WTC11 (cell line): ENCODE results near the gene SDF4. TPM values are rescaled to one million over a fixed set of nuclear protein-coding genes. Genes with fewer than 3 reads are reported as not detected.

Experiments used
- ATAC-seq: fragments of 200-7000 bp; cut with Tn5 transposase; 2 replicates; pipeline ENCODE4 v1.10.0; 2021; ENCODE audit warnings: mild to moderate bottlenecking, moderate library complexity
- CTCF ChIA-PET: fragments of 300-600 bp; sonication (Branson Sonifier 250); formaldehyde crosslinking; loops from one replicate; lab custom pipeline; 2021; ENCODE audit warnings: antibody characterized with exemption; lab: Charles Lee
- POLR2A ChIA-PET: fragments of 350-600 bp; sonication (Branson Sonifier 250); formaldehyde crosslinking; loops from one replicate; lab custom pipeline; 2021; ENCODE audit warnings: antibody characterized with exemption; lab: Charles Lee
- DNase-seq: peaks from one replicate; pipeline ENCODE4 v3.0.0; 2021; ENCODE audit warnings: low spot score
- H3K27ac Mint-ChIP-seq: 2 replicates; pipeline ENCODE4 v1.8.0; 2021; ENCODE audit warnings: mixed read lengths
- H3K27me3 Mint-ChIP-seq: 2 replicates; pipeline ENCODE4 v1.8.0; 2021; ENCODE audit warnings: low read depth, mild to moderate bottlenecking, moderate library complexity, mixed read lengths
- H3K36me3 Mint-ChIP-seq: 2 replicates; pipeline ENCODE4 v1.8.0; 2021; ENCODE audit warnings: mixed read lengths
- H3K4me1 Mint-ChIP-seq: 2 replicates; pipeline ENCODE4 v1.8.0; 2022; ENCODE audit warnings: mixed read lengths
- H3K4me3 Mint-ChIP-seq: 2 replicates; pipeline ENCODE4 v1.8.0; 2021; ENCODE audit warnings: mild to moderate bottlenecking, moderate library complexity, mixed read lengths
- H3K9me3 Mint-ChIP-seq: 2 replicates; pipeline ENCODE4 v1.8.0; 2021; ENCODE audit warnings: mixed read lengths
- CBFB ChIP-seq: sonication (generic); formaldehyde crosslinking; IDR thresholded peaks from 2 replicates; pipeline ENCODE4 v1.8.1; 2022; ENCODE audit warnings: mild to moderate bottlenecking, low read depth, missing genetic modification reagents
- GABPB1 ChIP-seq: sonication (generic); formaldehyde crosslinking; IDR thresholded peaks from 2 replicates; pipeline ENCODE4 v1.8.1; 2023; ENCODE audit warnings: mild to moderate bottlenecking, missing genetic modification reagents
- JUN ChIP-seq: sonication (generic); formaldehyde crosslinking; IDR thresholded peaks from 2 replicates; pipeline ENCODE4 v1.8.0; 2023; ENCODE audit warnings: mild to moderate bottlenecking, missing genetic modification reagents
- KAT7 ChIP-seq: sonication (generic); formaldehyde crosslinking; IDR thresholded peaks from 2 replicates; pipeline ENCODE4 v1.8.1; 2023; ENCODE audit warnings: missing genetic modification reagents, mild to moderate bottlenecking, borderline replicate concordance
- MYBL2 ChIP-seq: sonication (generic); formaldehyde crosslinking; IDR thresholded peaks from 2 replicates; pipeline ENCODE4 v1.8.1; 2023; ENCODE audit warnings: mild to moderate bottlenecking, moderate library complexity, missing genetic modification reagents
- NFE2L1 ChIP-seq: sonication (generic); formaldehyde crosslinking; IDR thresholded peaks from 2 replicates; pipeline ENCODE4 v1.8.1; 2023; ENCODE audit warnings: missing genetic modification reagents
- NFYB ChIP-seq: sonication (generic); formaldehyde crosslinking; conservative IDR thresholded peaks from 2 replicates; pipeline ENCODE4 v1.8.0; 2022; ENCODE audit warnings: low read depth, missing genetic modification reagents
- NR1H2 ChIP-seq: sonication (generic); formaldehyde crosslinking; IDR thresholded peaks from 2 replicates; pipeline ENCODE4 v1.9.0; 2021; ENCODE audit warnings: mild to moderate bottlenecking, moderate library complexity, missing genetic modification reagents
- NR3C1 ChIP-seq: sonication (generic); formaldehyde crosslinking; conservative IDR thresholded peaks from 2 replicates; pipeline ENCODE4 v1.8.1; 2023; ENCODE audit warnings: low read depth, mild to moderate bottlenecking, missing genetic modification reagents
- SMAD3 ChIP-seq: sonication (generic); formaldehyde crosslinking; IDR thresholded peaks from 2 replicates; pipeline ENCODE4 v1.8.0; 2022; ENCODE audit warnings: missing genetic modification reagents, mild to moderate bottlenecking, borderline replicate concordance
- SMAD4 ChIP-seq: sonication (generic); formaldehyde crosslinking; IDR thresholded peaks from 2 replicates; pipeline ENCODE4 v1.8.0; 2022; ENCODE audit warnings: mild to moderate bottlenecking, missing genetic modification reagents
- SOX15 ChIP-seq: fragments of 250-450 bp; sonication (Bioruptor Pico); IDR thresholded peaks from 2 replicates; pipeline ENCODE4 v1.9.0; 2021; ENCODE audit warnings: mild to moderate bottlenecking
- TCF7 ChIP-seq: sonication (generic); formaldehyde crosslinking; IDR thresholded peaks from 2 replicates; pipeline ENCODE4 v1.8.0; 2022; ENCODE audit warnings: mild to moderate bottlenecking, low read depth, missing genetic modification reagents, moderate library complexity
- TEAD1 ChIP-seq: sonication (generic); formaldehyde crosslinking; IDR thresholded peaks from 2 replicates; pipeline ENCODE4 v1.8.0; 2022; ENCODE audit warnings: mild to moderate bottlenecking, missing genetic modification reagents
- TEAD4 ChIP-seq: sonication (generic); formaldehyde crosslinking; IDR thresholded peaks from 2 replicates; pipeline ENCODE4 v1.8.0; 2022; ENCODE audit warnings: mild to moderate bottlenecking, missing genetic modification reagents
- TP53 ChIP-seq: sonication (generic); formaldehyde crosslinking; IDR thresholded peaks from 2 replicates; pipeline ENCODE4 v1.8.1; 2023; ENCODE audit warnings: mild to moderate bottlenecking, missing genetic modification reagents
- ZBTB21 ChIP-seq: sonication (generic); formaldehyde crosslinking; IDR thresholded peaks from 2 replicates; pipeline ENCODE4 v1.8.1; 2023; ENCODE audit warnings: mild to moderate bottlenecking, missing genetic modification reagents, borderline replicate concordance
- ZNF138 ChIP-seq: sonication (generic); formaldehyde crosslinking; conservative IDR thresholded peaks from 2 replicates; pipeline ENCODE4 v1.8.1; 2022; ENCODE audit warnings: mild to moderate bottlenecking, moderate library complexity, missing genetic modification reagents
- ZNF396 ChIP-seq: fragments of 250-450 bp; sonication (Bioruptor Pico); IDR thresholded peaks from 2 replicates; pipeline ENCODE4 v1.8.0; 2021; ENCODE audit warnings: mild to moderate bottlenecking, moderate library complexity, borderline replicate concordance
- ZNF416 ChIP-seq: fragments of 250-450 bp; sonication (Bioruptor Pico); IDR thresholded peaks from 2 replicates; pipeline ENCODE4 v1.9.0; 2021; ENCODE audit warnings: mild to moderate bottlenecking, inconsistent platforms
- total RNA-seq: library from RNA; stranded (reverse); gene quantifications from 3 replicates; pipeline ENCODE4 v1.2.3, GENCODE V29; 2021
- TF ChIP-seq, protein P1 (sequence below): sonication (generic); formaldehyde crosslinking; IDR thresholded peaks from 2 replicates; pipeline ENCODE4 v1.8.1; 2022; ENCODE audit warnings: mild to moderate bottlenecking, moderate library complexity, missing genetic modification reagents
- TF ChIP-seq, protein P2 (sequence below): fragments of 250-450 bp; sonication (Bioruptor Pico); IDR thresholded peaks from 2 replicates; pipeline ENCODE4 v1.8.0; 2021; ENCODE audit warnings: mild to moderate bottlenecking
- TF ChIP-seq, protein P3 (sequence below): fragments of 250-450 bp; sonication (Bioruptor Pico); IDR thresholded peaks from 2 replicates; pipeline ENCODE4 v2.1.2; 2022; ENCODE audit warnings: mild to moderate bottlenecking, moderate library complexity
- TF ChIP-seq, protein P4 (sequence below): sonication (generic); formaldehyde crosslinking; IDR thresholded peaks from 2 replicates; pipeline ENCODE4 v1.8.1; 2023; ENCODE audit warnings: mild to moderate bottlenecking, missing genetic modification reagents, moderate library complexity
- TF ChIP-seq, protein P5 (sequence below): sonication (generic); formaldehyde crosslinking; IDR thresholded peaks from 2 replicates; pipeline ENCODE4 v1.8.1; 2022; ENCODE audit warnings: low read depth, mild to moderate bottlenecking, moderate library complexity, missing genetic modification reagents, borderline replicate concordance
- TF ChIP-seq, protein P6 (sequence below): sonication (generic); formaldehyde crosslinking; IDR thresholded peaks from 2 replicates; pipeline ENCODE4 v1.8.1; 2023; ENCODE audit warnings: mild to moderate bottlenecking, moderate library complexity, missing genetic modification reagents

Gene SDF4
- total RNA-seq, 1 experiment from 2014 or later: 101 TPM

DNA sequence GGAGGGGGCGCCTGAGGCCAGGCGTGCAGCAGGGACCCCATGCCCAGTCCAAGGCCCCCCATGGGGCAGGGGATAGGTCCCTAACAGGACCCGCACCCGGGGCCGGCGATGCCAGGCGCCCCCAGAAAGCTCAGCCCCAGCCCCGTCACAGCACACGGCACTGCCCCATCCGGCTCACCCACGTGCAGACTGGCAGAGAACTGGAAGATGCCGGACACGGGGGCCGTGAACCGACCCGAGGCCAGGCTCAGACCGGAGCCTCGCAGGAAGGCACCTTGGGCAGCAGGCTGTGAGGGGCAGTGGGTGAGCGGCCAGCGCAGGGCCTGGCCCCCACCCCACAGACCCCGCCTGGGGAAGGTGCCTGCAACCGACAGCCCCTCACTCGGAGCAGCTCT lies 11.5 kb upstream of the SDF4 start (continued):
- TF ChIP-seq, protein P1, sequence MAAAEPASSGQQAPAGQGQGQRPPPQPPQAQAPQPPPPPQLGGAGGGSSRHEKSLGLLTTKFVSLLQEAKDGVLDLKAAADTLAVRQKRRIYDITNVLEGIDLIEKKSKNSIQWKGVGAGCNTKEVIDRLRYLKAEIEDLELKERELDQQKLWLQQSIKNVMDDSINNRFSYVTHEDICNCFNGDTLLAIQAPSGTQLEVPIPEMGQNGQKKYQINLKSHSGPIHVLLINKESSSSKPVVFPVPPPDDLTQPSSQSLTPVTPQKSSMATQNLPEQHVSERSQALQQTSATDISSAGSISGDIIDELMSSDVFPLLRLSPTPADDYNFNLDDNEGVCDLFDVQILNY: no peak
- no peak for TF ChIP-seq SMAD3 (CRISPR knock-in tag)
- no peak for TF ChIP-seq NFYB (CRISPR knock-in tag)
- TF ChIP-seq NR1H2: no peak
- no peak for TF ChIP-seq MYBL2 (CRISPR knock-in tag)
- TF ChIP-seq ZBTB21 (CRISPR knock-in tag): no peak
- no peak for TF ChIP-seq TCF7 (CRISPR knock-in tag)
- no peak for TF ChIP-seq NR3C1 (CRISPR knock-in tag)
- TF ChIP-seq ZNF396: no peak
- TF ChIP-seq SMAD4 (CRISPR knock-in tag): no peak

DNA sequence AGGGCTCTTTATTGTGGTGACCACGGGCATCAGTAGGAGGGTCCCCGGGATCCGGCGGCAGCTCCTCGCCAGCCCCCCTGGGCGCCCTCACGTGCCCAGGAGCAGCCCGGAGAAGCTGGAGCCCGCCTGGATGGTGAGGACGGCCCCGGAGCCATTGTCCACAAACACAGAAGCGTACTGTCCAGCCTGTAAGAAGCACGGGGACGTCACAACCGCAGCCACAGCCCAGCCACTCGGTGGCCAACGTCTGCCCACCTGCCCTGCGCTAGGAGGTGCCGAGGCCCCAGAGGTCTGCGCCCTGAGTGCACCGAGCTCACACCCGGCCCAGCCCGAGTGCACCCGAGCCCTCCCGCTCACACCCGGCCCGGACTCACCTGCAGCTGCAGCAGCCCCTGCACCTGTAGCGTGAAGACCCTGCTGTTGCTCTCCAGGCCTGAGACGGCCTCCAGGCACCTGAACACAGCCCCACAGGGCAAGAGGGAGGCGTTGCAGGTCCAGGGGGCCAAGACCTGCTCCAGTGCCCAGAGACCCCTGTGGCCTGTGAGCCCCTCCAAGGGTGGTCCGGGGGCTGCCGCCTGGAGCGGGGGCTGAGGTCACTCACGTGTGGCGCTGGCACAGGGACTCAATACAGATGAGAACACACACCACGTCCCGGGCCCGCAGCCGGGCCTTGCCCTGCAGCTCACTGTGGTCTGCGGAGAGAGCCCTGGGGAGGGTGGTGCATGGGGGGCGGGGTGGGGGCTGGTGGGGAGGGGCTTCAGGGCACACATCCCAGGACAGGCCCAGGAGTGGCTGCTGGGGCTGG lies 10.9 kb upstream of the SDF4 start:
- TF ChIP-seq, protein P1: no peak
- TF ChIP-seq CBFB (CRISPR knock-in tag): no peak
- TF ChIP-seq, protein P2, sequence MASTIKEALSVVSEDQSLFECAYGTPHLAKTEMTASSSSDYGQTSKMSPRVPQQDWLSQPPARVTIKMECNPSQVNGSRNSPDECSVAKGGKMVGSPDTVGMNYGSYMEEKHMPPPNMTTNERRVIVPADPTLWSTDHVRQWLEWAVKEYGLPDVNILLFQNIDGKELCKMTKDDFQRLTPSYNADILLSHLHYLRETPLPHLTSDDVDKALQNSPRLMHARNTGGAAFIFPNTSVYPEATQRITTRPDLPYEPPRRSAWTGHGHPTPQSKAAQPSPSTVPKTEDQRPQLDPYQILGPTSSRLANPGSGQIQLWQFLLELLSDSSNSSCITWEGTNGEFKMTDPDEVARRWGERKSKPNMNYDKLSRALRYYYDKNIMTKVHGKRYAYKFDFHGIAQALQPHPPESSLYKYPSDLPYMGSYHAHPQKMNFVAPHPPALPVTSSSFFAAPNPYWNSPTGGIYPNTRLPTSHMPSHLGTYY (CRISPR knock-in tag): no peak
- TF ChIP-seq, protein P3, sequence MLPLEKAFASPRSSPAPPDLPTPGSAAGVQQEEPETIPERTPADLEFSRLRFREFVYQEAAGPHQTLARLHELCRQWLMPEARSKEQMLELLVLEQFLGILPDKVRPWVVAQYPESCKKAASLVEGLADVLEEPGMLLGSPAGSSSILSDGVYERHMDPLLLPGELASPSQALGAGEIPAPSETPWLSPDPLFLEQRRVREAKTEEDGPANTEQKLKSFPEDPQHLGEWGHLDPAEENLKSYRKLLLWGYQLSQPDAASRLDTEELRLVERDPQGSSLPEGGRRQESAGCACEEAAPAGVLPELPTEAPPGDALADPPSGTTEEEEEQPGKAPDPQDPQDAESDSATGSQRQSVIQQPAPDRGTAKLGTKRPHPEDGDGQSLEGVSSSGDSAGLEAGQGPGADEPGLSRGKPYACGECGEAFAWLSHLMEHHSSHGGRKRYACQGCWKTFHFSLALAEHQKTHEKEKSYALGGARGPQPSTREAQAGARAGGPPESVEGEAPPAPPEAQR (CRISPR knock-in tag): no peak
- no peak for TF ChIP-seq NFE2L1 (CRISPR knock-in tag)
- no peak for TF ChIP-seq SOX15 (CRISPR knock-in tag)
- TF ChIP-seq ZNF138 (CRISPR knock-in tag): no peak
- no peak for TF ChIP-seq GABPB1 (CRISPR knock-in tag)
- TF ChIP-seq TEAD4 (CRISPR knock-in tag): no peak
- TF ChIP-seq KAT7 (CRISPR knock-in tag): no peak
- TF ChIP-seq SMAD4 (CRISPR knock-in tag): no peak
- Mint-ChIP-seq H3K36me3 (no peaks in the 10 kb centered on the region), H3K9me3 (no peaks in the 10 kb centered on the region), H3K27ac (no peak overlapping the region), H3K4me1 (no peaks in the 10 kb centered on the region), H3K4me3 (no peak overlapping the region), H3K27me3 (no peaks in the 10 kb centered on the region)
- DNase-seq (no peak), ATAC-seq (no peak)
- ChIA-PET CTCF (interaction anchor here (1.1 kb wide), 1 partner anchor 62 kb away, joined by 3 read pairs; no protein-coding TSS in a partner anchor), POLR2A (no interaction called here)

DNA sequence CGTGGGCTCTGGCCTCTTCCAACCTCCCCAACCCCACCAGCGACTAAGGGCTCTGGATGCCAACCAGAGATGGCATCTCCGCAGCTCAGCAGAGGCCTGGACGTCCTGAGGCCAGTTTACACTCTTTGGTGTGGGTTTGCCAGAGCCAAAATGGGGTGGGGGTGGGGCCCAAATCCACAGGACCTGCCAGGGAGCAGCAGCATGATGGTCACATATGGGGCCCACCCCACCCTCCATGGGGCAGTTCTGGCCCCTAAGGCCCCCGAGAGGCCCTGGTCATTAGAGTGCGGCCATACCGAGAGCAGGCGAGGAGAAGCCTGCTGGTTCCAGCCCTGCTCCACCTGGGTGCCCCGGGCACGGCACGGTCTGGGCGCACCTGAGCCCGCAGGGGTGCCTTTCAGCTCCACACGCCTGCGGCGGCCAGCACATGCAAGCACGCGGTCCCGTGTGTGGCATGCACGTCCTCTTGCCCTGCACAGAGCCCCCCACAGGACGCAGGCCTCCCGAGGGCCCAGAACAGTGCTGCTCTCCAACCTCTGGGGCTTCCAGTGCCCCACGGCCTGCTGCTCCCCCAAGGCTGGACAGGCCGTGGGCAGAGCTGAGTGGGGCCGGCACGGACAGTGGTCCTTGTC lies 9.9 kb upstream of the SDF4 start:
- H3K27ac Mint-ChIP-seq: no peak overlapping the region
- H3K9me3 Mint-ChIP-seq: no peaks in the 10 kb centered on the region
- ChIA-PET CTCF (interaction anchor here (1.1 kb wide), 1 partner anchor 63 kb away, joined by 3 read pairs; no protein-coding TSS in a partner anchor), POLR2A (no interaction called here)
- DNase-seq (no peak), ATAC-seq (no peak)
- no peak overlapping the region for H3K4me3 Mint-ChIP-seq
- H3K4me1 Mint-ChIP-seq: no peaks in the 10 kb centered on the region
- no peaks in the 10 kb centered on the region for H3K27me3 Mint-ChIP-seq
- H3K36me3 Mint-ChIP-seq: no peaks in the 10 kb centered on the region
- no peak for TF ChIP-seq ZNF416 (CRISPR knock-in tag)
- TF ChIP-seq NFE2L1 (CRISPR knock-in tag): no peak
- TF ChIP-seq JUN (CRISPR knock-in tag): no peak
- TF ChIP-seq, protein P4, sequence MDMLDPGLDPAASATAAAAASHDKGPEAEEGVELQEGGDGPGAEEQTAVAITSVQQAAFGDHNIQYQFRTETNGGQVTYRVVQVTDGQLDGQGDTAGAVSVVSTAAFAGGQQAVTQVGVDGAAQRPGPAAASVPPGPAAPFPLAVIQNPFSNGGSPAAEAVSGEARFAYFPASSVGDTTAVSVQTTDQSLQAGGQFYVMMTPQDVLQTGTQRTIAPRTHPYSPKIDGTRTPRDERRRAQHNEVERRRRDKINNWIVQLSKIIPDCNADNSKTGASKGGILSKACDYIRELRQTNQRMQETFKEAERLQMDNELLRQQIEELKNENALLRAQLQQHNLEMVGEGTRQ: no peak
- TF ChIP-seq, protein P5, sequence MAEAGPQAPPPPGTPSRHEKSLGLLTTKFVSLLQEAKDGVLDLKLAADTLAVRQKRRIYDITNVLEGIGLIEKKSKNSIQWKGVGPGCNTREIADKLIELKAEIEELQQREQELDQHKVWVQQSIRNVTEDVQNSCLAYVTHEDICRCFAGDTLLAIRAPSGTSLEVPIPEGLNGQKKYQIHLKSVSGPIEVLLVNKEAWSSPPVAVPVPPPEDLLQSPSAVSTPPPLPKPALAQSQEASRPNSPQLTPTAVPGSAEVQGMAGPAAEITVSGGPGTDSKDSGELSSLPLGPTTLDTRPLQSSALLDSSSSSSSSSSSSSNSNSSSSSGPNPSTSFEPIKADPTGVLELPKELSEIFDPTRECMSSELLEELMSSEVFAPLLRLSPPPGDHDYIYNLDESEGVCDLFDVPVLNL: no peak
- TF ChIP-seq TP53 (CRISPR knock-in tag): no peak
- TF ChIP-seq, protein P6, sequence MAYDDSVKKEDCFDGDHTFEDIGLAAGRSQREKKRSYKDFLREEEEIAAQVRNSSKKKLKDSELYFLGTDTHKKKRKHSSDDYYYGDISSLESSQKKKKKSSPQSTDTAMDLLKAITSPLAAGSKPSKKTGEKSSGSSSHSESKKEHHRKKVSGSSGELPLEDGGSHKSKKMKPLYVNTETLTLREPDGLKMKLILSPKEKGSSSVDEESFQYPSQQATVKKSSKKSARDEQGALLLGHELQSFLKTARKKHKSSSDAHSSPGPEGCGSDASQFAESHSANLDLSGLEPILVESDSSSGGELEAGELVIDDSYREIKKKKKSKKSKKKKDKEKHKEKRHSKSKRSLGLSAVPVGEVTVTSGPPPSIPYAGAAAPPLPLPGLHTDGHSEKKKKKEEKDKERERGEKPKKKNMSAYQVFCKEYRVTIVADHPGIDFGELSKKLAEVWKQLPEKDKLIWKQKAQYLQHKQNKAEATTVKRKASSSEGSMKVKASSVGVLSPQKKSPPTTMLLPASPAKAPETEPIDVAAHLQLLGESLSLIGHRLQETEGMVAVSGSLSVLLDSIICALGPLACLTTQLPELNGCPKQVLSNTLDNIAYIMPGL (CRISPR knock-in tag): no peak
- no peak for TF ChIP-seq TEAD1 (CRISPR knock-in tag)
